HK-2 (cell line): ENCODE measurements around the gene HPS1.
A peak's percentile ranks its signal among the peaks of the same experiment; 100 is the strongest.

Experiments used
- DNase-seq: peaks from one replicate; pipeline ENCODE4 v3.0.0-alpha.2; 2018; ENCODE audit not compliant: unreplicated experiment

Gene HPS1

GRCh38 chr10:98463976-98464754 is 17.4 kb upstream of the HPS1 start:
- no peak for DNase-seq

- DNase-seq = no peak
Observed at GRCh38 chr10:98463016-98463415, 16.3 kb upstream of the HPS1 start.

DNA sequence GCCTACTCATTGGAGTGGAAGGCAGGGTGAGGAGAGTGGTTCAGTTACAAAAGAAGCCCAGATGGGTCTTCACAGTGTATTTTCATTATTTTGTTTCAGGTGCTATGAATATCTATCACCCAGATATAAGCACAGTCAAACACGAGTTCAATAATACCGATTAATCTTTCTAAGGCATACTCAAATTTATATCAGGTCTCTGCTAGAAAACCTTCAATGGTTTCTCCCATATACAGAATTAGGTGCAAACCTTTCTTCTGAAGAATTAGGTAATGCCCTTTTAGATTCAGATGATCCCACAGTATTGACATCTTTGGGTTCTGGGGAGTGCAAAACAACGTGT is 14.7 kb upstream of the HPS1 start:
- DNase-seq = no peak

DNA sequence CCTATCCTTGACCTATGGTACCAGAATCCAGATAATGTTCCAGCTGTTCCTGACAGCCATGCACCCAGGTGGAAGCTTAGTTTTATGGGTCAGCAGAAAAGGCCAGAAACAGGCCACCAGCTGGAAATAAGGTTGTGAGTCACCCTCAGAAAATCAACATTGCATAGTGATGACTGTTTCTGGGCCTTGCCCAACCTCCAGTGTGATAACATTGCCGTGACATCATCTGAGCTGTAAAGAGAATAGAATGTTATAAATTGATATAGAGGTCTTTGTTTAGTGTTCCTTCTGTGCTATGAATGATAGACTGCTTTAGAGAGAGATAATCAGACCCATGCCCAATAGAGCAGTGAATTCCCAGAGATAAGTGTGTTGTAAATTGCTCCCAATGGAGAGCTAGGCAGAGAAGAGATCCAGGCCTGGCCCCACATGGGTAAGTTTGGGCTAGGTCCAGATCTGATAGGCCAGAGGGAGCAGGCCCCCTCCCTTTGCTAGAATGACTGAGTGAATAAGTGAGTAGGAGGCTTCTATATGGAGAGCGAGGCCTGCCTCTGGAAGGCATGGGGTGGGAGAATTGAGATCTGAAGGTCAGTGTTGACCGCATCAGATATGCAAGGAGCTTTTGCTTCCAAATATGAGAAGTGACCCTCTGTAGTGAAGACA is 14.2 kb upstream of the HPS1 start:
- peak; percentile 62 for DNase-seq

DNA sequence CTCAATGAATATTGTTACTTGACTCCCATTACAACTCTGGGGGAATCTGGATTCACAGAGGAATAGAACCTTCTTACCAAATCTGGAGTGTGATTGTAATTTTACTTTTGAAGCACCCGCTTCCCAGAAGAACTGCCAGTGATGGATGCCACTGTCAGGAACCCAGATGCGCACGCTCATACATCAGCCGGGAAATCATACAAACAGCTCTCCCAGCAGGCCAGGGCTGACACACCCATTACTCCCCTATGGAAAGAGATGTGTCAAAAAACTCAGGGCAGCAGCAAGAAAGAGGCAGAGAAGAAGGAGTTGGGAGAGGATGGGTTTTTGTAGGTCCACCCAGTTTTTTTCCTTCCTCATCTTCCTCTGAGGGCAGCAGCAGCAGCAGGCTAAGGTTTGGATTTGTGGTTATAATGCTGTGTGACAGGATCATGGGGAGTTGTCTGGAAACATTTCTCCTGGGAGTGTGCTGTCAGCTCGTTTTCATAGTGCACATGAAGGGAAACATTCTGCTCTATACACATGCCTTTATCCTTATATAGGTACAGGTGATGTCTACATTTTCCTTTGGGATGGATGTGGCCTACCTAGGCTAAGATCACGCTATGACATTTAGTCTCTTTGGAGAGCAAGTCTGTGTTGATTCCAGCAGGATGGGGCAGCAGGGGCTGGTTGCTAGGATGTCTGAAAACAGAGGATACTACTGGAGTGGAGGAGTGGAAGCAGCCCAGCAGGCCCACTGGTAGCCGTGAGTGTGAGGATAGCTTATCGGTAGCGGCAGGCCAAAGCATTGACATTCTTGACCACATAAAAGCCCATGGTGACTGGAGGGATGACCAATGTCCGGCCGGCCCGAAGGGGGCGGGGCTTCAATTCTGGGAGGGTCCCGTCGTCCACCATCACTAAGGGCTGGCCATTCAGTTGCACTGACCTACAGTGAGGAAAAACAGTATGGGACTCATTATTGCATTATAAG is 12.4 kb upstream of the HPS1 start:
- no peak for DNase-seq

DNA sequence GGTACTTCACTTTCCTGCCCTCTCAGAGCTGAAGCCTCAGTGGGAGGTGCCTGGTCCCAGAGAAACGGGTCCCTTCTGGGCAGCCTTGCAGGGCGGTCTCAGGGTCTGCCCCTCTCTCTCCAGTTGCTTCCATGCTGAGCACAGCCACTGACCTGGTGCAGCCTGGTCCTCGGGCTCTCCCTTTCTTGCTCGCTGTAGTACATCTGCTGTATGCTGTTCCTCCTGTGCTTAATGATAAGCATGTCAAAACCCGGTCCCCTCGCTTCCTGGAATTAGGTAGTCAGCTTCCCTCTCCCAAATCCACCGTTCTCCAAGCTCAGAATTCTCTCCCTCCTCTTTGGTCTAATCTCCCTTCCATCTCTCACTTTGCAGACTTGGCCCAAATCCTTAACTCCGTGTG is 11.0 kb upstream of the HPS1 start:
- no peak for DNase-seq

GRCh38 chr10:98456686-98457482 is 10.1 kb upstream of the HPS1 start:
- no peak for DNase-seq

- DNase-seq = no peak
Observed at GRCh38 chr10:98456043-98456570, 9.4 kb upstream of the HPS1 start.

DNA sequence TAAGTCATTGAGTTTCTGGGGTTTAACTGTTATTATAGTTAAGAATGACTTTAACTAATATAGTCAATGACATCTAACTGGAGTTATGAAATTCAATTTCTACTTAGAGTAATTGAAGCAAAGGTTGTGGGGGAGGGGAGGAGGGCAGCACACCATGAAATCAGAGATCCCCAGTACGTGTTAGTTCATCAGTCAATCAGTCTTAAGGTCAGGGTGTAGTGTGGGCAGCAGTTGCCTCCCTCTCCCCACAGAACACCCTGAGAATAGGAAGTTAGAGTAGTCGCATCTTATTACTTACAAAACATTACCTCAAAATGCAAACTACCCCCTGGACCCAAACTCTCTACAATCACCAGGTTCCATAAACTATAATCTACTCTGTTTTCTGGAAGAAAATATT is 7.0 kb upstream of the HPS1 start:
- DNase-seq = no peak

DNA sequence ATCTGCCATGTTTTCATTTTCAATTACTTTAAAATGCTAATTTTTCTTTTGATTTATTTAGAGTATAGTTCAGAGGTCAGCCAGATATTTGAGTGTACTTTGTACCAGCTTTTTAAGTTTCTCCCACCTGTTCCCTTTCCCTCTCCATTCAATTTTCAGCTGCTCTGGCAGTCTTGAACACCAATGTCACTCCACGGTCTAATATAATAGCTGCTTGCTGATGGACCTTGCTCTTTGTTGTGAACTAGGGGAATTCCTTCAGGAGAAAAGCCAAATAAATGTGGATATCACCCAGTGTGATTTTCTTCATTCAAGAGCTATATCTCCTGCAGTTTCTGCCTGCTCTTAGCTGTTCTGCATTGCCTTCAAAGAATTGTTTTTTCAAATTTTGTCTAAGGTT is 3.9 kb upstream of the HPS1 start:
- no peak for DNase-seq

DNA sequence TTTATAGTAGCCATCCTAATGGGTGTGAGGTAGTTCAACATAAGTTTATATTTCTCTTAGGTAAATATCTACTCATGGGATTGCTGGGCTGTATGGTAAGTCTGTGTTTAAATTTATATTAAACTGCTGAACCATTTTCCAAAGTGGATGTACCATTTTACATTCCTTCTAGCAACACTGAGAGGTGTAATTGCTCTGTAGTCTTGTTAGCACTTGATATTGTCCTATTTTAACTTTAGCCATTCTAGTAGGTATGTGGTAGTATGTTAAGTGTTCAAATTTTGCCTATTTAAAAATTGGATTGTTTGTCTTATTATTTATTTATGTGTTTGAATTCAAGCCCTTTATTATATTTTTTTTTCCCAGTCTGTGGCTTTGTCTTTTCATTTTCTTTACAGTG is 2.6 kb upstream of the HPS1 start:
- DNase-seq = no peak

DNA sequence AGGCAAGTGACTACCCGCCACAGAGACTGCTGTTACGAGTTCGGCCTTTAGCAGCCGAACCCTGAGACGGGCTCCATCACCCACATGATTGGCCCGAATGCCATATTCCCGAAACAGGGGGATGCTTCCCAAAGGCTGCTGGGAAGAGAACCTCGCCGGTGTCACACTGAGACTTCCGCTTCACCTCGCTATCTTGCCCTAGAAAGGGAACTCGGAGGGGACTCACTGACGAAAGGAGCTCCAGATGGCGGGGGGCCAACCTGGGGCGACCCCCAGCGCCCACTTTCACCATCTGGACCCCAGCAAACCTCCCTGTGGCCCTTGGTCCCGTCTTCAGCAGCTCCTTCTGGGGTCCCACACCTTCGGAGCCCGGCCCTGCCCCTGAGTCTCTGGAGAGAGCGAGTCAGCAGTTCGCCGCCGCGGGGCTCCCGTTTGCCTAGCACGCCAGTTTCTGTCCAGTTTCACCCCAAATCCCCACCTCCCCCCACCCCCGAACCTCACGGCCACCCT is 529 bp downstream of the HPS1 start:
- no peak for DNase-seq

DNA sequence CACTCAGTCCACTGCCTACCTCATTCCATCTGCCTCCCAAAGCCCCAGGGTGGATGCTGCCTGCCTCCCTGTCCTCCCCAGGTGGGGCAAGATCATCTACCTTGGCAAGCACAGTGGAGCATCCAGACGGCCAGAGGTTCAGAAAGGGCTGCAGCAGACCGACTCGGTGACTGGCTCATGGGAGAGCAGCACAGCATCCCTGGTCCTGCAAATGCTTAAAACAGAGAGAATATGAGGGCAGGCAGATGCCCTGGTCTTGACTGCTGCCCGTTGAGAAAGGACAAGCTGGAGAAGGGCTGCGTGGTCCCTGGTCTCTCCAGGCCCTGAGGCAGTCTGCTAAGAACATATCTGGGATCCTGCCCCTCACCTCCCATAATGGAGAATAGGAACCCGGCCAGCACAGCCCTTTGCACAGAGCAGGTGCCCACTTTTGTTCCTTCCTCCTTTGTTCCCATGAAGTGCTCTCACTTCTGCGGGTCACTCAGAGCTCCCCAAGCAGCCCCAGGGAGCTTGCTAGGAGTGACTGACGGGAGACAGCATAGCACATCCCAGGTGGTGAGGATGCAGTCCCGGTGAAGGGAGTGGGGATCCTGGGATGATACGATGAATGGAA is 1.4 kb downstream of the HPS1 start:
- DNase-seq = no peak

DNA sequence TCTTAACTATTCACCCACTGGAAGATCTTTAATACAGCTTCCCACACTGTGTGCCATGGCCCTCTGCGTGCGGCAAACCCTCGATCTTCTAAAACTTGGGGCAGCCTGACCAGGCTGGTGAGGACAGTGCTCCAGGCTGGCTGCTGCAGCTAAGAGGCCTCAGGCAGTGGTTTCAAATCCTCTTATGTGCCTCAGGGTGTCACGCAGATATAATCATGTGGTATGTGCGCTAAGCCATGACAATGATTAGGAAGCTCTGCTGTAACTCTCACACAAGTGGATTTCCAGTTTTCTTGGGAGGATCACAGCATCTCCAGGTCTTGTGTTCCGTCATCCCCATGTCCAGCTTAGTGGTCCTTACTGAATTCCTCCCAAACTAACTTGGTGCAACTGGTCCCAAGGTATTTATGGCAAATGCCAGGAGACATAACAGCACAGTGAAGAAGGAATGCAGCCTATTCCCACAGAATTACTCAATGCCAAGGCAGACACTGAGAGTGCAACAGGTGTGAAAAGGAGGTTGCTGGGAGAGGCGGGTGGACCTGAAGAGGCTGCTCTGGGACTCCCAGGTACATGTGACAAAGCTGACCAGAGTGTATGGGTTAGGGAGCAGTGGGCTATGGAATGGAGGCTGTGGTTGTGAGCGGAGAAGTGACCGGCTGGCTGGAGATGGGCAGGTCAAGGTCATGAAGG is 2.3 kb downstream of the HPS1 start:
- peak; percentile 27 for DNase-seq

GRCh38 chr10:98438715-98439114 is 8.0 kb downstream of the HPS1 start:
- no peak for DNase-seq

- no peak for DNase-seq
Observed at GRCh38 chr10:98436704-98437103, 10.0 kb downstream of the HPS1 start.

GRCh38 chr10:98435178-98435577 is 11.6 kb downstream of the HPS1 start:
- DNase-seq = no peak

DNA sequence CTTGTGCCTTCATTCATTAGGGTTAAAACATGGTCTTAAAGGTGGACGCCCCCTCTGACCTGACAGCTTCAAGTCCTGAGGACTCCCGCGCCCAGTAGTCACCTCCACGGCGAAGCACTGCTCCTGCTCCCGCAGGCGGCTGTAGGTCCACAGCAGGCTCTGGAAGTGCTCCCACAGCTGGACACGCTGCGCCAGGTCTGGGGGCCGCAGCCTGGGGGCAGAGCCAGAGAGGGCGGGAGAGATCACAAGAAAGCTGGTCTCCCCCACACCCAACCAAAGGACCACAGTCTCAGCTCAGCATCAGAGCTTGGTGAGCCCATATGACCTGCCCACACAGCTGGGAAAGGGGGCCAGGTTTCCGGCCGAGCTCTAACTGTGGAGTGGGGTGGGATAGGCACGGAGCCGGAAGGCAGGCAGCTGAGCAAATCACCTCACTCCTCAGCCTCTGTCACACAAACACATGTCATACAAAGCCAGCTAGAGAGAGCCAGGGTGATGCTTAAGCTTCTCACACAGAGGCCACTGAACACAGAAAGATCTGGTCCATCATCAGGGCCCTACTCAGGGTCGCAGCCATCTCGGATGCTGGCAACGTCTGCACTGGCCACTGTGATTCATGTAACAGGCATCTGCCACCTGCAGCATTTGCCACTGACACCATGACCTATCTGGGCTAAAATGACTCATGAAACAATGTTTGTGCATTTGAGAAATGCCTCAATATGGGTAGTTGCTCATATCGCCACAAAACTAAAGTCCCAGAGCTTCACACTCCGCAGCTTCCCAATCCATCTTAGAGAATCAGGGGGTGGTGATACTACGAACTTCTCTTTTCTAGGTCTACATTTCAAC is 12.6 kb downstream of the HPS1 start:
- peak; percentile 60 for DNase-seq

- DNase-seq = no peak
Observed at GRCh38 chr10:98433371-98433770, 13.4 kb downstream of the HPS1 start.
